SK-N-SH (cell line): ENCODE measurements around the gene IL17REL. TPM values are rescaled to one million over a fixed set of nuclear protein-coding genes. Genes with fewer than 3 reads are reported as not detected.
A peak's percentile ranks its signal among the peaks of the same experiment; 100 is the strongest.

Experiments
- CTCF ChIA-PET: fragments of 300-600, 350-600 bp; formaldehyde crosslinking; extraction: SDS; loops from one replicate; lab custom pipeline; 2021; lab: Yijun Ruan, JAX
- POLR2A ChIA-PET: fragments of 350-600 bp; sonication (Branson Sonifier 250); formaldehyde crosslinking; extraction: SDS; loops from one replicate; lab custom pipeline; 2020; ENCODE audit warnings: antibody characterized with exemption, inconsistent platforms; lab: Yijun Ruan, JAX
- DNase-seq: peaks from one replicate; pipeline ENCODE4 v3.0.0; 2012
- H2AFZ ChIP-seq: fragments of 200-600 bp; sonication (generic); 2 replicates; pipeline ENCODE4 v1.8.1; 2016; ENCODE audit warnings: antibody characterized with exemption, mild to moderate bottlenecking, low read depth
- H3F3A ChIP-seq: fragments of 200-600 bp; sonication (generic); replicated peaks from 2 replicates; pipeline ENCODE3; 2016; ENCODE audit warnings: antibody characterized with exemption, mild to moderate bottlenecking; ENCODE audit not compliant: insufficient read depth
- H3K27ac ChIP-seq, 2 experiments: fragments of 200-500 bp in 1 of 2; fragments of 200-600 bp in 1 of 2; sonication (Bioruptor generic) in 1 of 2; sonication (generic), shearing (Covaris generic) in 1 of 2; 2 replicates each; pipeline versions ENCODE4 v1.5.1 to v1.6.1; 2014 to 2016; ENCODE audit warnings: low read depth in 2 of 2, inconsistent platforms in 1 of 2, low read length in 1 of 2, mild to moderate bottlenecking in 1 of 2, mixed read lengths in 1 of 2
- H3K27me3 ChIP-seq: fragments of 200-600 bp; sonication (generic), shearing (Covaris generic); 2 replicates; pipeline ENCODE4 v1.6.1; 2016; ENCODE audit warnings: mixed run types; ENCODE audit not compliant: insufficient read depth
- H3K36me3 ChIP-seq, 2 experiments: fragments of 200-500 bp in 1 of 2; fragments of 200-600 bp in 1 of 2; sonication (Bioruptor generic) in 1 of 2; sonication (generic) in 1 of 2; replicated peaks in 1 of 2; 2 replicates each; pipeline versions ENCODE3 to v1.5.1; 2014 to 2016; ENCODE audit warnings: low read length in 1 of 2, mild to moderate bottlenecking in 1 of 2; ENCODE audit not compliant: insufficient read depth in 2 of 2, control insufficient read depth in 1 of 2
- H3K4me1 ChIP-seq, 2 experiments: fragments of 200-500 bp in 1 of 2; fragments of 200-600 bp in 1 of 2; sonication (Bioruptor generic) in 1 of 2; sonication (generic), shearing (Covaris generic) in 1 of 2; 2 replicates each; pipeline versions ENCODE4 v1.5.1 to v1.6.1; 2014 to 2016; ENCODE audit warnings: low read depth in 1 of 2, low read length in 1 of 2, mixed run types in 1 of 2; ENCODE audit not compliant: insufficient read depth in 2 of 2, control insufficient read depth in 1 of 2
- H3K4me2 ChIP-seq: fragments of 200-600 bp; sonication (generic), shearing (Covaris generic); 2 replicates; pipeline ENCODE4 v1.6.1; 2017; ENCODE audit warnings: mixed run types
- H3K4me3 ChIP-seq, 2 experiments: fragments of 200-500 bp in 1 of 2; fragments of 200-600 bp in 1 of 2; sonication (Bioruptor generic) in 1 of 2; sonication (generic), shearing (Covaris generic) in 1 of 2; 2 replicates each; pipeline versions ENCODE4 v1.5.1 to v1.8.1; 2014 to 2016; ENCODE audit warnings: low read depth in 2 of 2, inconsistent platforms in 1 of 2, low read length in 1 of 2, mild to moderate bottlenecking in 1 of 2, mixed read lengths in 1 of 2, moderate library complexity in 1 of 2
- H3K79me2 ChIP-seq: fragments of 200-600 bp; sonication (generic); 2 replicates; pipeline ENCODE4 v1.8.1; 2017; ENCODE audit warnings: mild to moderate bottlenecking; ENCODE audit not compliant: insufficient read depth
- H3K9ac ChIP-seq: fragments of 200-600 bp; sonication (generic); 2 replicates; pipeline ENCODE4 v1.6.1; 2017; ENCODE audit warnings: mixed run types
- H3K9me2 ChIP-seq: fragments of 200-600 bp; sonication (generic); 2 replicates; pipeline ENCODE4 v1.6.1; 2017; ENCODE audit warnings: mixed run types
- H3K9me3 ChIP-seq: fragments of 200-600 bp; sonication (generic); 2 replicates; pipeline ENCODE4 v1.6.1; 2017; ENCODE audit warnings: mixed run types, mild to moderate bottlenecking, moderate library complexity
- H4K20me1 ChIP-seq: fragments of 200-600 bp; sonication (generic); 2 replicates; pipeline ENCODE4 v1.6.1; 2017; ENCODE audit warnings: mild to moderate bottlenecking, mixed run types; ENCODE audit not compliant: insufficient read depth
- ELF1 ChIP-seq: IDR thresholded peaks from 2 replicates; pipeline ENCODE4 v1.4.0; 2012
- EP300 ChIP-seq, 2 experiments: IDR thresholded peaks; 2 replicates each; pipeline versions ENCODE4 v1.4.0 to v1.6.1; 2012; ENCODE audit warnings: borderline replicate concordance in 1 of 2, low read depth in 1 of 2, low read length in 1 of 2
- EZH2phosphoT487 ChIP-seq: fragments of 200-600 bp; sonication (generic); IDR thresholded peaks from 2 replicates; pipeline ENCODE4 v1.6.1; 2017; ENCODE audit warnings: low read depth, mixed run types, mild to moderate bottlenecking, antibody characterized with exemption, moderate library complexity, borderline replicate concordance
- FOXJ3 ChIP-seq: sonication (generic); formaldehyde crosslinking; IDR thresholded peaks from 2 replicates; pipeline ENCODE4 v1.5.1; 2020; ENCODE audit warnings: mild to moderate bottlenecking, missing genetic modification reagents
- GABPA ChIP-seq: IDR thresholded peaks from 2 replicates; pipeline ENCODE4 v1.4.0; 2012; ENCODE audit warnings: low read depth, mild to moderate bottlenecking
- GATA2 ChIP-seq: sonication (generic); formaldehyde crosslinking; IDR thresholded peaks from 2 replicates; pipeline ENCODE4 v1.5.0; 2020; ENCODE audit warnings: mild to moderate bottlenecking, missing genetic modification reagents
- MEF2A ChIP-seq: IDR thresholded peaks from 2 replicates; pipeline ENCODE4 v1.4.0; 2012; ENCODE audit warnings: low read depth, borderline replicate concordance
- MXI1 ChIP-seq: IDR thresholded peaks from 2 replicates; pipeline ENCODE4 v1.6.1; 2012; ENCODE audit warnings: mild to moderate bottlenecking, low read depth, low read length, improper control_type of control experiment
- NRF1 ChIP-seq: IDR thresholded peaks from 2 replicates; pipeline ENCODE4 v1.6.1; 2012; ENCODE audit warnings: low read depth, mild to moderate bottlenecking, low read length
- POLR2AphosphoS5 ChIP-seq: IDR thresholded peaks from 2 replicates; pipeline ENCODE4 v1.6.1; 2012; ENCODE audit warnings: low read depth, low read length
- RFX5 ChIP-seq: IDR thresholded peaks from 2 replicates; pipeline ENCODE4 v1.6.1; 2012; ENCODE audit warnings: mild to moderate bottlenecking, improper control_type of control experiment, low read length
- TCF12 ChIP-seq: IDR thresholded peaks from 2 replicates; pipeline ENCODE4 v1.4.0; 2012
- TEAD4 ChIP-seq: IDR thresholded peaks from 2 replicates; pipeline ENCODE4 v1.4.0; 2012; ENCODE audit warnings: mild to moderate bottlenecking, borderline replicate concordance; ENCODE audit not compliant: insufficient read depth
- WGBS: methylation state at CpG from one replicate; pipeline ENCODE4 v1.1.6; 2017; ENCODE audit warnings: low lambda C conversion rate; 5-methylcytosine and 5-hydroxymethylcytosine counted together
- polyA plus RNA-seq, 3 experiments: library from polyadenylated mRNA; depleted of rRNA; stranded (reverse); fragments of >200 nt; gene quantifications; 2 replicates each; pipeline ENCODE4 v1.2.3, GENCODE V29; 2012
- TF ChIP-seq, protein P1 (sequence below): fragments of 150-350 bp; IDR thresholded peaks from 2 replicates; pipeline ENCODE4 v1.6.1; 2017; ENCODE audit warnings: antibody characterized with exemption, low read length, low read depth, borderline replicate concordance
- TF ChIP-seq, protein P2 (sequence below): IDR thresholded peaks from 2 replicates; pipeline ENCODE4 v1.4.0; 2012; ENCODE audit warnings: low read depth, borderline replicate concordance
- TF ChIP-seq, protein P3 (sequence below): fragments of 200-600 bp; sonication (generic); IDR thresholded peaks from 2 replicates; pipeline ENCODE4 v1.6.1; 2017; ENCODE audit warnings: antibody characterized with exemption, mild to moderate bottlenecking, moderate library complexity
- TF ChIP-seq, protein P4 (sequence below): IDR thresholded peaks from 2 replicates; pipeline ENCODE4 v1.6.1; 2012; ENCODE audit warnings: mild to moderate bottlenecking, low read depth, low read length, moderate library complexity
- TF ChIP-seq, protein P5 (sequence below): fragments of 150-350 bp; IDR thresholded peaks from 2 replicates; pipeline ENCODE4 v1.6.1; 2016; ENCODE audit warnings: mild to moderate bottlenecking, low read depth, low read length
- TF ChIP-seq, protein P6 (sequence below): IDR thresholded peaks from 2 replicates; pipeline ENCODE4 v1.4.0; 2012; ENCODE audit warnings: low read depth

IL17REL gene
- polyA plus RNA-seq, 1 of the 3 experiments (the other 2 are of a cell fraction): not detected

DNA sequence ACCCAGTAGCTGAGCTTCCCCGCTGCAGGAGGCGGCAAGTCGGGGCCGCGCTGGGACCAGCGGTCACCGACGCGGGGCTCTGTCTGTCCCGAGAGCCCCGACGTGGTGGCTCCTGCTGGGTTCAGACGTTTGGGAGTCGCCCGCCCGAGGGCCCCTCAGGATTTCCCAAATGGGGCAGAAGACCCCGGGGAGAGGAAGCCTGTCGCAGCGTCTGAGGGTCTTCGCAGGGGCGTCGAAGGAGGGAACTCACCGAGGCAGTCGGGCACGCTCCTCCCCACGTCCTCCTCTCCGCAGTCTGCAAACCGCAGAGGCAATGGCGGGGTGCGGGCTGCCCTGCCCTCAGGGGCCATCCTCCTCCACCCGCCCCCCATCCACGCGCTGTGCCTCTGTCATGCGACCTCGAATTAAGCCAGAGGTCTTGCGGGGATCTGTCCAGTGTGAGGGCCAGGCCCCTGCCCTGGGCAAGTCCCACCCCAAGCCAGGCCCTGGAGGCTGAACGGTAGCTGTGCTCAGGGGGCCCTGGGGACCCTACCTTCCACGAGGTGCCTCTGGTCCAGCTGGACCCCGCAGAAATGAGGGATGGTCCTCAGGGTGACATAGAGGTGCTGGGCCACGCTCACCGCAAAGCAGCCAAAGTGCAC lies 12.5 kb downstream of the IL17REL start:
- ChIA-PET CTCF (interaction anchor here (0.9 to 2.1 kb wide), 3 partner anchors 9 to 70 kb away, joined by 3 to 7 read pairs (median 4); no protein-coding TSS in a partner anchor), POLR2A (no interaction called here)
- no peak overlapping the region for H3K9ac ChIP-seq
- peaks cover 0 to 4% of the 10 kb centered on the region in 2 experiments; a peak in 1 of 4 replicates for H3K4me1 ChIP-seq
- H3F3A ChIP-seq: no peaks in the 10 kb centered on the region
- peak overlapping the region in 1 of 2 experiments; percentile 25; a peak in 1 of 4 replicates for H3K4me3 ChIP-seq
- no peaks in the 10 kb centered on the region for H3K27me3 ChIP-seq
- no peaks in the 10 kb centered on the region for H3K36me3 ChIP-seq
- H3K79me2 ChIP-seq: no peaks in the 10 kb centered on the region
- DNase-seq: peak; percentile 44
- 71% methylated on average over 7 of the region's 41 CpGs for WGBS
- H3K9me2 ChIP-seq: no peaks in the 10 kb centered on the region
- H3K27ac ChIP-seq: no peak overlapping the region
- TF ChIP-seq, protein P1, sequence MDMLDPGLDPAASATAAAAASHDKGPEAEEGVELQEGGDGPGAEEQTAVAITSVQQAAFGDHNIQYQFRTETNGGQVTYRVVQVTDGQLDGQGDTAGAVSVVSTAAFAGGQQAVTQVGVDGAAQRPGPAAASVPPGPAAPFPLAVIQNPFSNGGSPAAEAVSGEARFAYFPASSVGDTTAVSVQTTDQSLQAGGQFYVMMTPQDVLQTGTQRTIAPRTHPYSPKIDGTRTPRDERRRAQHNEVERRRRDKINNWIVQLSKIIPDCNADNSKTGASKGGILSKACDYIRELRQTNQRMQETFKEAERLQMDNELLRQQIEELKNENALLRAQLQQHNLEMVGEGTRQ: no peak
- TF ChIP-seq, protein P2, sequence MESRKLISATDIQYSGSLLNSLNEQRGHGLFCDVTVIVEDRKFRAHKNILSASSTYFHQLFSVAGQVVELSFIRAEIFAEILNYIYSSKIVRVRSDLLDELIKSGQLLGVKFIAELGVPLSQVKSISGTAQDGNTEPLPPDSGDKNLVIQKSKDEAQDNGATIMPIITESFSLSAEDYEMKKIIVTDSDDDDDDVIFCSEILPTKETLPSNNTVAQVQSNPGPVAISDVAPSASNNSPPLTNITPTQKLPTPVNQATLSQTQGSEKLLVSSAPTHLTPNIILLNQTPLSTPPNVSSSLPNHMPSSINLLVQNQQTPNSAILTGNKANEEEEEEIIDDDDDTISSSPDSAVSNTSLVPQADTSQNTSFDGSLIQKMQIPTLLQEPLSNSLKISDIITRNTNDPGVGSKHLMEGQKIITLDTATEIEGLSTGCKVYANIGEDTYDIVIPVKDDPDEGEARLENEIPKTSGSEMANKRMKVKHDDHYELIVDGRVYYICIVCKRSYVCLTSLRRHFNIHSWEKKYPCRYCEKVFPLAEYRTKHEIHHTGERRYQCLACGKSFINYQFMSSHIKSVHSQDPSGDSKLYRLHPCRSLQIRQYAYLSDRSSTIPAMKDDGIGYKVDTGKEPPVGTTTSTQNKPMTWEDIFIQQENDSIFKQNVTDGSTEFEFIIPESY: no peak
- TF ChIP-seq NRF1 (no peak), POLR2AphosphoS5 (no peak), RFX5 (no peak), MEF2A (no peak), TCF12 (no peak), EZH2phosphoT487 (no peak), EP300 (IDR thresholded peaks at IDR 0.05; ENCODE audit: borderline replicate concordance in 1 of 2, low read depth in 1 of 2, low read length in 1 of 2) (no peak), GABPA (no peak), FOXJ3 (no peak), MXI1 (no peak), ELF1 (no peak), GATA2 (CRISPR knock-in tag) (no peak), TEAD4 (no peak)
- TF ChIP-seq, protein P3, sequence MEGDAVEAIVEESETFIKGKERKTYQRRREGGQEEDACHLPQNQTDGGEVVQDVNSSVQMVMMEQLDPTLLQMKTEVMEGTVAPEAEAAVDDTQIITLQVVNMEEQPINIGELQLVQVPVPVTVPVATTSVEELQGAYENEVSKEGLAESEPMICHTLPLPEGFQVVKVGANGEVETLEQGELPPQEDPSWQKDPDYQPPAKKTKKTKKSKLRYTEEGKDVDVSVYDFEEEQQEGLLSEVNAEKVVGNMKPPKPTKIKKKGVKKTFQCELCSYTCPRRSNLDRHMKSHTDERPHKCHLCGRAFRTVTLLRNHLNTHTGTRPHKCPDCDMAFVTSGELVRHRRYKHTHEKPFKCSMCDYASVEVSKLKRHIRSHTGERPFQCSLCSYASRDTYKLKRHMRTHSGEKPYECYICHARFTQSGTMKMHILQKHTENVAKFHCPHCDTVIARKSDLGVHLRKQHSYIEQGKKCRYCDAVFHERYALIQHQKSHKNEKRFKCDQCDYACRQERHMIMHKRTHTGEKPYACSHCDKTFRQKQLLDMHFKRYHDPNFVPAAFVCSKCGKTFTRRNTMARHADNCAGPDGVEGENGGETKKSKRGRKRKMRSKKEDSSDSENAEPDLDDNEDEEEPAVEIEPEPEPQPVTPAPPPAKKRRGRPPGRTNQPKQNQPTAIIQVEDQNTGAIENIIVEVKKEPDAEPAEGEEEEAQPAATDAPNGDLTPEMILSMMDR: no peak
- TF ChIP-seq, protein P4, sequence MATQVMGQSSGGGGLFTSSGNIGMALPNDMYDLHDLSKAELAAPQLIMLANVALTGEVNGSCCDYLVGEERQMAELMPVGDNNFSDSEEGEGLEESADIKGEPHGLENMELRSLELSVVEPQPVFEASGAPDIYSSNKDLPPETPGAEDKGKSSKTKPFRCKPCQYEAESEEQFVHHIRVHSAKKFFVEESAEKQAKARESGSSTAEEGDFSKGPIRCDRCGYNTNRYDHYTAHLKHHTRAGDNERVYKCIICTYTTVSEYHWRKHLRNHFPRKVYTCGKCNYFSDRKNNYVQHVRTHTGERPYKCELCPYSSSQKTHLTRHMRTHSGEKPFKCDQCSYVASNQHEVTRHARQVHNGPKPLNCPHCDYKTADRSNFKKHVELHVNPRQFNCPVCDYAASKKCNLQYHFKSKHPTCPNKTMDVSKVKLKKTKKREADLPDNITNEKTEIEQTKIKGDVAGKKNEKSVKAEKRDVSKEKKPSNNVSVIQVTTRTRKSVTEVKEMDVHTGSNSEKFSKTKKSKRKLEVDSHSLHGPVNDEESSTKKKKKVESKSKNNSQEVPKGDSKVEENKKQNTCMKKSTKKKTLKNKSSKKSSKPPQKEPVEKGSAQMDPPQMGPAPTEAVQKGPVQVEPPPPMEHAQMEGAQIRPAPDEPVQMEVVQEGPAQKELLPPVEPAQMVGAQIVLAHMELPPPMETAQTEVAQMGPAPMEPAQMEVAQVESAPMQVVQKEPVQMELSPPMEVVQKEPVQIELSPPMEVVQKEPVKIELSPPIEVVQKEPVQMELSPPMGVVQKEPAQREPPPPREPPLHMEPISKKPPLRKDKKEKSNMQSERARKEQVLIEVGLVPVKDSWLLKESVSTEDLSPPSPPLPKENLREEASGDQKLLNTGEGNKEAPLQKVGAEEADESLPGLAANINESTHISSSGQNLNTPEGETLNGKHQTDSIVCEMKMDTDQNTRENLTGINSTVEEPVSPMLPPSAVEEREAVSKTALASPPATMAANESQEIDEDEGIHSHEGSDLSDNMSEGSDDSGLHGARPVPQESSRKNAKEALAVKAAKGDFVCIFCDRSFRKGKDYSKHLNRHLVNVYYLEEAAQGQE: no peak
- TF ChIP-seq, protein P5, sequence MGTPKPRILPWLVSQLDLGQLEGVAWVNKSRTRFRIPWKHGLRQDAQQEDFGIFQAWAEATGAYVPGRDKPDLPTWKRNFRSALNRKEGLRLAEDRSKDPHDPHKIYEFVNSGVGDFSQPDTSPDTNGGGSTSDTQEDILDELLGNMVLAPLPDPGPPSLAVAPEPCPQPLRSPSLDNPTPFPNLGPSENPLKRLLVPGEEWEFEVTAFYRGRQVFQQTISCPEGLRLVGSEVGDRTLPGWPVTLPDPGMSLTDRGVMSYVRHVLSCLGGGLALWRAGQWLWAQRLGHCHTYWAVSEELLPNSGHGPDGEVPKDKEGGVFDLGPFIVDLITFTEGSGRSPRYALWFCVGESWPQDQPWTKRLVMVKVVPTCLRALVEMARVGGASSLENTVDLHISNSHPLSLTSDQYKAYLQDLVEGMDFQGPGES: no peak
- TF ChIP-seq, protein P6, sequence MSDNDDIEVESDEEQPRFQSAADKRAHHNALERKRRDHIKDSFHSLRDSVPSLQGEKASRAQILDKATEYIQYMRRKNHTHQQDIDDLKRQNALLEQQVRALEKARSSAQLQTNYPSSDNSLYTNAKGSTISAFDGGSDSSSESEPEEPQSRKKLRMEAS: no peak
- TF ChIP-seq, all 33 proteins: peak for 0
- H3K4me2 ChIP-seq: no peak overlapping the region
- H2AFZ ChIP-seq: no peak overlapping the region
- H3K9me3 ChIP-seq: no peaks in the 10 kb centered on the region
- H4K20me1 ChIP-seq: no peaks in the 10 kb centered on the region
